Ovary (tissue), 3 donors: ENCODE measurements around the gene TCF7L1.

ENCODE experiments used
- CTCF ChIP-seq, 3 donors: fragments of 450-650 bp in 2 of 3; fragments of 200-600 bp in 1 of 3; IDR thresholded peaks; one replicate each; pipeline versions ENCODE4 v1.5.1 to v1.8.0; 2016 to 2022; ENCODE audit warnings: antibody characterized with exemption in 3 of 3, mild to moderate bottlenecking in 1 of 3
- POLR2A ChIP-seq: fragments of 450-650 bp; IDR thresholded peaks from one replicate; pipeline ENCODE4 v1.6.1; 2017; ENCODE audit warnings: antibody characterized with exemption, mild to moderate bottlenecking, moderate library complexity
- donor health status: DM: no; HTN: no; CAD: no.

- TF ChIP-seq CTCF (IDR thresholded peaks at IDR 0.05) (no peak), POLR2A (no peak)
These were observed 98.8 kb downstream of the TCF7L1 start for GRCh38 chr2:85231952-85232351.
